Stimulated activated CD4-positive, alpha-beta T cell treated with anti-CD3 and anti-CD28 coated beads, Interleukin-4, amount 100 ng/mL, for 1 hour (primary cell): Measurements from ENCODE around the gene MYO7B.

Experiments used
- DNase-seq: peaks from one replicate; pipeline ENCODE4 v3.0.0-alpha.2; 2020

Gene MYO7B

GRCh38 chr2:127628767-127629614 is 93.5 kb downstream of the MYO7B start:
- no peak for DNase-seq

- no peak for DNase-seq
Observed at GRCh38 chr2:127629637-127630036, 94.2 kb downstream of the MYO7B start.

- DNase-seq, result no peak
Observed at GRCh38 chr2:127630096-127630863, 94.8 kb downstream of the MYO7B start.

GRCh38 chr2:127630864-127631540 is 95.5 kb downstream of the MYO7B start:
- DNase-seq, result no peak

GRCh38 chr2:127631541-127631996 is 96.1 kb downstream of the MYO7B start:
- no peak for DNase-seq

GRCh38 chr2:127631997-127632581 is 96.6 kb downstream of the MYO7B start:
- no peak for DNase-seq

- DNase-seq, result peak; percentile 23
Observed at GRCh38 chr2:127632592-127633489, 97.4 kb downstream of the MYO7B start.

- DNase-seq, result no peak
Observed at GRCh38 chr2:127633556-127634065, 98.1 kb downstream of the MYO7B start.

GRCh38 chr2:127634066-127634617 is 98.7 kb downstream of the MYO7B start:
- DNase-seq, result no peak

GRCh38 chr2:127634626-127635379 is 99.3 kb downstream of the MYO7B start:
- DNase-seq, result no peak

- DNase-seq, result no peak
Observed at GRCh38 chr2:127635380-127636237, 100.1 kb downstream of the MYO7B start.

- DNase-seq, result no peak
Observed at GRCh38 chr2:127636248-127637235, 101.1 kb downstream of the MYO7B start.

- no peak for DNase-seq
Observed at GRCh38 chr2:127637236-127637630, 101.8 kb downstream of the MYO7B start.

GRCh38 chr2:127637725-127638252 is 102.3 kb downstream of the MYO7B start:
- no peak for DNase-seq

GRCh38 chr2:127638361-127639110 is 103.1 kb downstream of the MYO7B start:
- DNase-seq, result no peak

GRCh38 chr2:127639111-127639474 is 103.6 kb downstream of the MYO7B start:
- no peak for DNase-seq
